ENCODE data around the gene MIA3.

MIA3 gene

DNA sequence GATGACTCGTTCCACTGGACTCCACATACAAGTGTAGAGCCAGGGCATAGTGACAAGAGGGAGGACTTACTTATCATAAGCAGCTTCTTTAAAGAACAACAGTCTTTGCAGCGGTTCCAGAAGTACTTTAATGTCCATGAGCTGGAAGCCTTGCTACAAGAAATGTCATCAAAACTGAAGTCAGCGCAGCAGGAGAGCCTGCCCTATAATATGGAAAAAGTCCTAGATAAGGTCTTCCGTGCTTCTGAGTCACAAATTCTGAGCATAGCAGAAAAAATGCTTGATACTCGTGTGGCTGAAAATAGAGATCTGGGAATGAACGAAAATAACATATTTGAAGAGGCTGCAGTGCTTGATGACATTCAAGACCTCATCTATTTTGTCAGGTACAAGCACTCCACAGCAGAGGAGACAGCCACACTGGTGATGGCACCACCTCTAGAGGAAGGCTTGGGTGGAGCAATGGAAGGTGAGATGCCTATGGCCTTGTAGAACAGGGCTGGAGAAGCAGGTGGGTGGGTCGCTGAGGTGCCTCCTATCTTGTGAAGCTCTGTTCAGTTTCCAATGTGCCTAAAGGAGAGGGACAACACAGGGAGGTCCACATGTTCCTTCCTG is 12.1 kb downstream of the MIA3 start:
- H3K9me3 ChIP-seq (ENCODE audit: severe bottlenecking), result no peaks in the 10 kb centered on the region
- no peak overlapping the region for H3K27ac ChIP-seq (ENCODE audit: poor library complexity, severe bottlenecking)
- TF ChIP-seq, protein P1, sequence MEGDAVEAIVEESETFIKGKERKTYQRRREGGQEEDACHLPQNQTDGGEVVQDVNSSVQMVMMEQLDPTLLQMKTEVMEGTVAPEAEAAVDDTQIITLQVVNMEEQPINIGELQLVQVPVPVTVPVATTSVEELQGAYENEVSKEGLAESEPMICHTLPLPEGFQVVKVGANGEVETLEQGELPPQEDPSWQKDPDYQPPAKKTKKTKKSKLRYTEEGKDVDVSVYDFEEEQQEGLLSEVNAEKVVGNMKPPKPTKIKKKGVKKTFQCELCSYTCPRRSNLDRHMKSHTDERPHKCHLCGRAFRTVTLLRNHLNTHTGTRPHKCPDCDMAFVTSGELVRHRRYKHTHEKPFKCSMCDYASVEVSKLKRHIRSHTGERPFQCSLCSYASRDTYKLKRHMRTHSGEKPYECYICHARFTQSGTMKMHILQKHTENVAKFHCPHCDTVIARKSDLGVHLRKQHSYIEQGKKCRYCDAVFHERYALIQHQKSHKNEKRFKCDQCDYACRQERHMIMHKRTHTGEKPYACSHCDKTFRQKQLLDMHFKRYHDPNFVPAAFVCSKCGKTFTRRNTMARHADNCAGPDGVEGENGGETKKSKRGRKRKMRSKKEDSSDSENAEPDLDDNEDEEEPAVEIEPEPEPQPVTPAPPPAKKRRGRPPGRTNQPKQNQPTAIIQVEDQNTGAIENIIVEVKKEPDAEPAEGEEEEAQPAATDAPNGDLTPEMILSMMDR (IDR thresholded peaks at IDR 0.05; ENCODE audit: poor library complexity, severe bottlenecking), result no peak
- H3K36me3 ChIP-seq (ENCODE audit: low read depth), result peaks cover 9% of the 10 kb centered on the region
- DNase-seq (ENCODE audit: low spot score) (no peak), ATAC-seq (ENCODE audit: low read depth) (no peak)
- H3K4me3 ChIP-seq (ENCODE audit: severe bottlenecking), result no peak overlapping the region
- H3K27me3 ChIP-seq (ENCODE audit: insufficient read depth, poor library complexity, severe bottlenecking), result no peaks in the 10 kb centered on the region
- no peaks in the 10 kb centered on the region for H3K4me1 ChIP-seq (ENCODE audit: insufficient read depth, poor library complexity, severe bottlenecking)

DNA sequence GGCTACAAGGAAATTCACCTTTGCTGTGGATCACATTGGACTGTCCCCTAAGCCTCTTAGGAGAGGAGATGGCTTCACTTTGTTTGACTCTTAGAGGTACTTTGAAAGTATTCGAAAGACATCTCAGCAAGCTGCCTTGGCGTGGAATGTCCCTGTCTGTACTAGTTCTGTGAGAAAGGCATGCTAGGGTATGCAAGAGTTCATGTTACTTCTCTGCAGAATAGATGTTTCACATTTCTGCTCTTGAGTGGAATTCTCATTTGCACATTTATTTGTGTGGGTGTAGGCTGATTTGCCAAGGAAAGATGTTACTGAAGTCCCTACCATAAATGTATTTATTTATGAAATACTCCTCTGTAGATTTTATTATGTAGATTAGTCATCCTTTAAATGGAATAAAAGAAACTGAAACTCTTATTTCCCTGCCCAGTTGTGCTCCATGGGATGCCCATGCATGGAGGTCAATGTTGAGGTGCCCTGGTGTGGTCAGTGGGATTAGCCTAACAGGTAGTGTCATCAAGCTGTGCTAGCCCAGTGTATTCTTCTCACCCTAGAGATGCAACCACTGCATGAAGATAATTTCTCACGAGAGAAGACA is 13.8 kb downstream of the MIA3 start:
- ATAC-seq (ENCODE audit: low read depth), result no peak
- Histone ChIP-seq H3K4me1 (ENCODE audit: insufficient read depth, poor library complexity, severe bottlenecking) (no peaks in the 10 kb centered on the region), H3K4me3 (ENCODE audit: severe bottlenecking) (no peak overlapping the region), H3K9me3 (ENCODE audit: severe bottlenecking) (no peaks in the 10 kb centered on the region), H3K27me3 (ENCODE audit: insufficient read depth, poor library complexity, severe bottlenecking) (no peaks in the 10 kb centered on the region), H3K36me3 (ENCODE audit: low read depth) (peaks cover 12% of the 10 kb centered on the region), H3K27ac (ENCODE audit: poor library complexity, severe bottlenecking) (no peak overlapping the region)
- TF ChIP-seq, protein P1 (IDR thresholded peaks at IDR 0.05; ENCODE audit: poor library complexity, severe bottlenecking), result no peak
- no peak for DNase-seq (ENCODE audit: low spot score)

DNA sequence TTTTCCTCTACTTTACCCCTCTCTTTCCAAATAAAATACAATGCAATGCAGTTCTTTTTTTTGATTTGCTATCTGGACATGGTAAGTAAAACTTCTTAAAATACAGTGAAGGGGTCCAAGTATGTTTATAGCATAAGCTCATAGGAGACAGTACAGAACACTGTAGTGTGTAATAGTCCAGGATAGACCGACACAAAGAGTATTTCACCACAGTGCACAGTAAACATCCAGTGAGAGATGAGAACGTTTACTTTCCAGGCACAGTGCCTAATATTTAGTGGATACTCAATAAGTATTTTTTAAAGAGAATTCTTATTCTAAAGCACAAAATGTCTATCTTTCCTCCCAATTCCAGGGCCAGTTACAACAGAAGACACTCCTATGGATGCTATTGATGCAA is 14.9 kb downstream of the MIA3 start:
- ATAC-seq (ENCODE audit: low read depth), result no peak

DNA sequence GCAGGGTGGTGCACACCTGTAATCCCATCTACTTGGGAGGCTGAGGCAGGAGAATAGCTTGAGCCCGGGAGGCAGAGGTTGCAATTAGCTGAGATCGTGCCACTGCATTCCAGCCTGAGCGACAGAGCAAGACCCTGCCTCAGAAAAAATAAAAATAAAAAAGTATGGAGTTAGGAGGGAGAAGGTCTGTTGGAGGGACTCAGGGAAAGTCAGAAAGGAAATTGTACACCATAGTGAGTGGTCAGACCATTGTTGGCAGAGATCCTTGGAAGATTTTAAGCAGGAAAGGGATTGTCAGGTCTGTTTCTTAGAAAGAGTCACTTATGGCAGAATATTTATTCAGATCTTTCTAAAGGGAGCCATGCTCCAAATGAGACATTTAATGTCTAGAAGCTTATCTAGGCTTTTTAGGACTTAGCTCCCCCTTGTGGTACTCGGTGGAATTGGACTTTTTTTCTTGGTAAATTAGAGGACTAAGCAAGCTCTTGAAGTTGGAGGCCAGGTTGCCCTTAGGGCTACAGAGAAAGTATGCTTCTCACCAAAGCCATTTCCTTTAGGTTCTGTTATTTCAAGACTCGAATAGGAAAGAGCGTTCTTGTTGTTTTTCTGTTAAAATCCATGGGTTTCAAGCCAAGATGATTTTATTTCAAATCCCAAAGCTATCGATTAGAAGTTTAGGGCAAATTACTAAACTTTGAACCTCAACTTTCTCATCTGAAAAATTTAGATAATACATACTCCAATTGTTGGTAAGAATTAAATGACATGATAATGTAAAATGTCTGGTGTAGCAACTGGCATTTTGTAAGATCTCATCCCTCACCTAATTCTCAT is 16.5 kb downstream of the MIA3 start:
- TF ChIP-seq, protein P1 (IDR thresholded peaks at IDR 0.05; ENCODE audit: poor library complexity, severe bottlenecking), result peak; percentile 77
- no peaks in the 10 kb centered on the region for H3K27me3 ChIP-seq (ENCODE audit: insufficient read depth, poor library complexity, severe bottlenecking)
- H3K4me3 ChIP-seq (ENCODE audit: severe bottlenecking), result no peak overlapping the region
- DNase-seq (ENCODE audit: low spot score), result no peak
- H3K4me1 ChIP-seq (ENCODE audit: insufficient read depth, poor library complexity, severe bottlenecking), result no peaks in the 10 kb centered on the region
- peaks cover 12% of the 10 kb centered on the region for H3K36me3 ChIP-seq (ENCODE audit: low read depth)
- ATAC-seq (ENCODE audit: low read depth), result 0 out of 3 replicates have a peak, but pooled peaks have one; percentile 38
- H3K27ac ChIP-seq (ENCODE audit: poor library complexity, severe bottlenecking), result no peak overlapping the region
- H3K9me3 ChIP-seq (ENCODE audit: severe bottlenecking), result no peaks in the 10 kb centered on the region

More for the DNA sequence above, 14.9 kb downstream of the MIA3 start:
- Histone ChIP-seq H3K36me3 (ENCODE audit: low read depth) (peaks cover 12% of the 10 kb centered on the region), H3K27ac (ENCODE audit: poor library complexity, severe bottlenecking) (no peak overlapping the region), H3K27me3 (ENCODE audit: insufficient read depth, poor library complexity, severe bottlenecking) (no peaks in the 10 kb centered on the region), H3K9me3 (ENCODE audit: severe bottlenecking) (no peaks in the 10 kb centered on the region), H3K4me1 (ENCODE audit: insufficient read depth, poor library complexity, severe bottlenecking) (no peaks in the 10 kb centered on the region), H3K4me3 (ENCODE audit: severe bottlenecking) (no peak overlapping the region)
- no peak for DNase-seq (ENCODE audit: low spot score)
- TF ChIP-seq, protein P1 (IDR thresholded peaks at IDR 0.05; ENCODE audit: poor library complexity, severe bottlenecking), result no peak

Measured in RWPE2 (cell line).